Neural progenitor cell (in vitro differentiated cells): Measurements from ENCODE around the gene SLC30A4. TPM values are rescaled to one million over a fixed set of nuclear protein-coding genes. Genes with fewer than 3 reads are reported as not detected.

ENCODE experiments used
- DNase-seq: peaks from one replicate; pipeline ENCODE4 v3.0.0-alpha.2; 2016; ENCODE audit warnings: low spot score
- H2AFZ ChIP-seq: fragments of 200-600 bp; sonication (generic); replicated peaks from 2 replicates; pipeline ENCODE4 v1.6.1; 2016; ENCODE audit warnings: antibody characterized with exemption
- H3F3A ChIP-seq: fragments of 200-600 bp; sonication (generic); 2 replicates; pipeline ENCODE4 v1.6.1; 2016; ENCODE audit warnings: antibody characterized with exemption, low read depth
- H3K27ac ChIP-seq: fragments of 200-600 bp; sonication (generic); 2 replicates; pipeline ENCODE4 v1.5.1; 2016; ENCODE audit warnings: mild to moderate bottlenecking
- H3K27me3 ChIP-seq: fragments of 200-600 bp; sonication (generic); 2 replicates; pipeline ENCODE4 v1.6.1; 2016; ENCODE audit warnings: mild to moderate bottlenecking, moderate library complexity
- H3K36me3 ChIP-seq: fragments of 200-600 bp; sonication (generic); 2 replicates; pipeline ENCODE4 v1.5.1; 2016
- H3K4me1 ChIP-seq: fragments of 200-600 bp; sonication (generic); 2 replicates; pipeline ENCODE4 v1.6.1; 2016; ENCODE audit warnings: mixed run types
- H3K4me2 ChIP-seq: fragments of 200-600 bp; sonication (generic); 2 replicates; pipeline ENCODE4 v1.6.1; 2016
- H3K4me3 ChIP-seq: fragments of 200-600 bp; sonication (generic); 2 replicates; pipeline ENCODE4 v1.5.1; 2016
- H3K79me2 ChIP-seq: fragments of 200-600 bp; sonication (generic); 2 replicates; pipeline ENCODE4 v1.6.1; 2016; ENCODE audit warnings: low read depth
- H3K9ac ChIP-seq: fragments of 200-600 bp; sonication (generic); 2 replicates; pipeline ENCODE4 v1.6.1; 2016
- H3K9me3 ChIP-seq: fragments of 200-600 bp; sonication (generic); 2 replicates; pipeline ENCODE4 v1.5.1; 2016; ENCODE audit warnings: low read depth
- H4K20me1 ChIP-seq: fragments of 200-600 bp; sonication (generic); 2 replicates; pipeline ENCODE4 v1.6.1; 2016; ENCODE audit warnings: low read depth
- H3K27ac Mint-ChIP-seq: 3 replicates; pipeline ENCODE4 v1.8.0; 2021; ENCODE audit warnings: mixed read lengths
- H3K27me3 Mint-ChIP-seq: 2 replicates; pipeline ENCODE4 v1.8.0; 2022; ENCODE audit warnings: low read depth, mild to moderate bottlenecking, inconsistent platforms, moderate library complexity, mixed read lengths; ENCODE audit not compliant: insufficient read depth
- H3K36me3 Mint-ChIP-seq: 3 replicates; pipeline ENCODE4 v1.8.0; 2021; ENCODE audit warnings: mixed read lengths
- H3K4me1 Mint-ChIP-seq: 3 replicates; pipeline ENCODE4 v1.8.0; 2021; ENCODE audit warnings: mixed read lengths
- H3K4me3 Mint-ChIP-seq: 3 replicates; pipeline ENCODE4 v1.8.0; 2021; ENCODE audit warnings: mild to moderate bottlenecking, moderate library complexity, mixed read lengths
- H3K9me3 Mint-ChIP-seq: 3 replicates; pipeline ENCODE4 v1.8.0; 2020; ENCODE audit warnings: mixed read lengths
- EZH2 ChIP-seq: fragments of 200-600 bp; sonication (generic); IDR thresholded peaks from 2 replicates; pipeline ENCODE4 v1.6.1; 2017; ENCODE audit warnings: antibody characterized with exemption, mild to moderate bottlenecking, moderate library complexity
- EZH2phosphoT487 ChIP-seq: fragments of 200-600 bp; sonication (generic); IDR thresholded peaks from 2 replicates; pipeline ENCODE4 v1.6.1; 2017; ENCODE audit warnings: antibody characterized with exemption
- total RNA-seq: library from RNA; depleted of rRNA; stranded (reverse); fragments of >200 nt; gene quantifications from 2 replicates; pipeline ENCODE4 v1.2.3, GENCODE V29; 2015; ENCODE audit warnings: low replicate concordance
- TF ChIP-seq, protein P1 (sequence below): fragments of 200-600 bp; sonication (generic); IDR thresholded peaks from 2 replicates; pipeline ENCODE4 v1.5.1; 2017; ENCODE audit warnings: antibody characterized with exemption, mild to moderate bottlenecking

The SLC30A4 gene
- total RNA-seq, 1 donor from 2014 or later: 0.02 TPM

DNA sequence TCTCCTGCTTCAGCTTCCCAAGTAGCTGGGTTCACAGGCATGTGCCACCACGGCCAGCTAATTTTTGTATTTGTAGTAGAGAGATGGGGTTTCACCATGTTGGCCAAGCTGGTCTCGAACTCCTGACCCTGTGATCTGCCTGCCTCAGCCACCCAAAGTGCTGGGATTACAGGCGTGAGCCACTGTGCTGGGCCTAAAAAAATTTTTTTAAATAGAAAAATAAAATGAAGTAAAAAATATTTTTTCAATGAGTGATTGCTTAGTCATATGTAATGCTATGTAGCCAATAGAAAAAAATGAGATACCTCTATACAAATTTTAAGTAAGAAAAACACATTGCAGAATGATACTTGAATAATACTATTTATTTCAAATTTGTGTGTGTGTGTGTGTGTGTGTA, 27.9 kb upstream of the SLC30A4 start:
- no peaks in the 10 kb centered on the region for H3F3A ChIP-seq

GRCh38 chr15:45549541-45550220, 27.1 kb upstream of the SLC30A4 start:
- Histone ChIP-seq H2AFZ (no peak overlapping the region), H3K4me2 (no peak overlapping the region), H3K9me3 (no peaks in the 10 kb centered on the region), H3F3A (no peaks in the 10 kb centered on the region), H3K4me1 (no peaks in the 10 kb centered on the region), H3K79me2 (no peaks in the 10 kb centered on the region), H3K4me3 (no peak overlapping the region), H3K36me3 (no peaks in the 10 kb centered on the region), H3K9ac (no peak overlapping the region), H3K27me3 (peaks cover 13% of the 10 kb centered on the region), H3K27ac (no peak overlapping the region), H4K20me1 (no peaks in the 10 kb centered on the region)
- Mint-ChIP-seq H3K36me3 (no peaks in the 10 kb centered on the region), H3K27me3 (peaks cover 7% of the 10 kb centered on the region), H3K9me3 (no peaks in the 10 kb centered on the region), H3K4me1 (no peaks in the 10 kb centered on the region), H3K4me3 (no peak overlapping the region), H3K27ac (no peak overlapping the region)
- DNase-seq: no peak
- TF ChIP-seq EZH2 (no peak), EZH2phosphoT487 (no peak)
- TF ChIP-seq, protein P1, sequence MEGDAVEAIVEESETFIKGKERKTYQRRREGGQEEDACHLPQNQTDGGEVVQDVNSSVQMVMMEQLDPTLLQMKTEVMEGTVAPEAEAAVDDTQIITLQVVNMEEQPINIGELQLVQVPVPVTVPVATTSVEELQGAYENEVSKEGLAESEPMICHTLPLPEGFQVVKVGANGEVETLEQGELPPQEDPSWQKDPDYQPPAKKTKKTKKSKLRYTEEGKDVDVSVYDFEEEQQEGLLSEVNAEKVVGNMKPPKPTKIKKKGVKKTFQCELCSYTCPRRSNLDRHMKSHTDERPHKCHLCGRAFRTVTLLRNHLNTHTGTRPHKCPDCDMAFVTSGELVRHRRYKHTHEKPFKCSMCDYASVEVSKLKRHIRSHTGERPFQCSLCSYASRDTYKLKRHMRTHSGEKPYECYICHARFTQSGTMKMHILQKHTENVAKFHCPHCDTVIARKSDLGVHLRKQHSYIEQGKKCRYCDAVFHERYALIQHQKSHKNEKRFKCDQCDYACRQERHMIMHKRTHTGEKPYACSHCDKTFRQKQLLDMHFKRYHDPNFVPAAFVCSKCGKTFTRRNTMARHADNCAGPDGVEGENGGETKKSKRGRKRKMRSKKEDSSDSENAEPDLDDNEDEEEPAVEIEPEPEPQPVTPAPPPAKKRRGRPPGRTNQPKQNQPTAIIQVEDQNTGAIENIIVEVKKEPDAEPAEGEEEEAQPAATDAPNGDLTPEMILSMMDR: no peak

More for the DNA sequence above, 27.9 kb upstream of the SLC30A4 start:
- Histone ChIP-seq H4K20me1 (no peaks in the 10 kb centered on the region), H2AFZ (no peak overlapping the region), H3K4me2 (no peak overlapping the region), H3K4me1 (no peaks in the 10 kb centered on the region), H3K9ac (no peak overlapping the region), H3K36me3 (no peaks in the 10 kb centered on the region), H3K4me3 (no peak overlapping the region), H3K9me3 (no peaks in the 10 kb centered on the region), H3K79me2 (no peaks in the 10 kb centered on the region), H3K27ac (no peak overlapping the region), H3K27me3 (peaks cover 20% of the 10 kb centered on the region)
- peaks cover 7% of the 10 kb centered on the region for H3K27me3 Mint-ChIP-seq
- no peaks in the 10 kb centered on the region for H3K4me1 Mint-ChIP-seq
- no peaks in the 10 kb centered on the region for H3K36me3 Mint-ChIP-seq
- no peaks in the 10 kb centered on the region for H3K9me3 Mint-ChIP-seq
- H3K4me3 Mint-ChIP-seq: no peak overlapping the region
- no peak for DNase-seq
- TF ChIP-seq EZH2 (no peak), EZH2phosphoT487 (no peak)
- TF ChIP-seq, protein P1: no peak
- no peak overlapping the region for H3K27ac Mint-ChIP-seq

- peaks cover 6% of the 10 kb centered on the region for H3K27me3 ChIP-seq
- Mint-ChIP-seq H3K27me3 (peaks cover 7% of the 10 kb centered on the region), H3K36me3 (no peaks in the 10 kb centered on the region), H3K4me1 (no peaks in the 10 kb centered on the region), H3K4me3 (no peak overlapping the region), H3K9me3 (no peaks in the 10 kb centered on the region), H3K27ac (no peak overlapping the region)
- H2AFZ ChIP-seq: peak overlapping the region; percentile 91
- no peak for DNase-seq
- TF ChIP-seq, protein P1: no peak
- no peak for TF ChIP-seq EZH2
- TF ChIP-seq EZH2phosphoT487: no peak
- H3K4me3 ChIP-seq: no peak overlapping the region
- no peak overlapping the region for H3K27ac ChIP-seq
- H3K79me2 ChIP-seq: no peaks in the 10 kb centered on the region
- H3F3A ChIP-seq: no peaks in the 10 kb centered on the region
- H3K4me2 ChIP-seq: no peak overlapping the region
- H3K4me1 ChIP-seq: no peaks in the 10 kb centered on the region
- no peak overlapping the region for H3K9ac ChIP-seq
- no peaks in the 10 kb centered on the region for H3K36me3 ChIP-seq
- no peaks in the 10 kb centered on the region for H4K20me1 ChIP-seq
- H3K9me3 ChIP-seq: no peaks in the 10 kb centered on the region
These were observed 26.4 kb upstream of the SLC30A4 start for GRCh38 chr15:45548753-45549520.
